IPS-18c (cell line): ENCODE results near the gene L3MBTL4.

Experiments used
- H3K4me3 ChIP-seq: 2 replicates; pipeline ENCODE4 v1.7.0; 2013; ENCODE audit warnings: low read depth, mild to moderate bottlenecking, low read length, moderate library complexity; ENCODE audit not compliant: insufficient read depth
- H3K9me3 ChIP-seq: one replicate; pipeline ENCODE4 v1.6.1; 2013; ENCODE audit warnings: mild to moderate bottlenecking, low read length, moderate library complexity; ENCODE audit not compliant: control insufficient read depth, insufficient read depth

The L3MBTL4 gene

GRCh38 chr18:6374935-6375529 is 39.7 kb downstream of the L3MBTL4 start:
- H3K9me3 ChIP-seq = no peaks in the 10 kb centered on the region

GRCh38 chr18:6374340-6374739 is 40.4 kb downstream of the L3MBTL4 start:
- Histone ChIP-seq H3K4me3 (no peak overlapping the region), H3K9me3 (no peaks in the 10 kb centered on the region)

More at GRCh38 chr18:6374935-6375529, 39.7 kb downstream of the L3MBTL4 start:
- H3K4me3 ChIP-seq = no peak overlapping the region

- Histone ChIP-seq H3K9me3 (no peaks in the 10 kb centered on the region), H3K4me3 (no peak overlapping the region)
These were observed 41.5 kb downstream of the L3MBTL4 start for GRCh38 chr18:6373187-6373586.

GRCh38 chr18:6370886-6371635 is 43.6 kb downstream of the L3MBTL4 start:
- no peak overlapping the region for H3K4me3 ChIP-seq
- H3K9me3 ChIP-seq = no peaks in the 10 kb centered on the region

GRCh38 chr18:6370410-6370809 is 44.3 kb downstream of the L3MBTL4 start:
- Histone ChIP-seq H3K4me3 (no peak overlapping the region), H3K9me3 (no peaks in the 10 kb centered on the region)

- H3K9me3 ChIP-seq = no peaks in the 10 kb centered on the region
- no peak overlapping the region for H3K4me3 ChIP-seq
These were observed 46.7 kb downstream of the L3MBTL4 start for GRCh38 chr18:6368017-6368416.

GRCh38 chr18:6367208-6367607 is 47.5 kb downstream of the L3MBTL4 start:
- Histone ChIP-seq H3K9me3 (no peaks in the 10 kb centered on the region), H3K4me3 (no peak overlapping the region)

- Histone ChIP-seq H3K9me3 (no peaks in the 10 kb centered on the region), H3K4me3 (no peak overlapping the region)
These were observed 47.9 kb downstream of the L3MBTL4 start for GRCh38 chr18:6366776-6367175.

- H3K9me3 ChIP-seq = no peaks in the 10 kb centered on the region
- no peak overlapping the region for H3K4me3 ChIP-seq
These were observed 49.3 kb downstream of the L3MBTL4 start for GRCh38 chr18:6365385-6365784.

GRCh38 chr18:6363216-6363615 is 51.5 kb downstream of the L3MBTL4 start:
- Histone ChIP-seq H3K4me3 (no peak overlapping the region), H3K9me3 (no peaks in the 10 kb centered on the region)

GRCh38 chr18:6362559-6363129 is 52.1 kb downstream of the L3MBTL4 start:
- no peaks in the 10 kb centered on the region for H3K9me3 ChIP-seq

GRCh38 chr18:6357668-6358067 is 57.0 kb downstream of the L3MBTL4 start:
- no peaks in the 10 kb centered on the region for H3K9me3 ChIP-seq
- no peak overlapping the region for H3K4me3 ChIP-seq

More at GRCh38 chr18:6362559-6363129, 52.1 kb downstream of the L3MBTL4 start:
- no peak overlapping the region for H3K4me3 ChIP-seq

- H3K9me3 ChIP-seq = no peaks in the 10 kb centered on the region
- no peak overlapping the region for H3K4me3 ChIP-seq
These were observed 58.7 kb downstream of the L3MBTL4 start for GRCh38 chr18:6355789-6356589.

GRCh38 chr18:6352275-6352674 is 62.4 kb downstream of the L3MBTL4 start:
- Histone ChIP-seq H3K9me3 (no peaks in the 10 kb centered on the region), H3K4me3 (no peak overlapping the region)

GRCh38 chr18:6342990-6343389 is 71.7 kb downstream of the L3MBTL4 start:
- Histone ChIP-seq H3K9me3 (no peaks in the 10 kb centered on the region), H3K4me3 (no peak overlapping the region)

GRCh38 chr18:6341709-6342108 is 73.0 kb downstream of the L3MBTL4 start:
- Histone ChIP-seq H3K4me3 (no peak overlapping the region), H3K9me3 (no peaks in the 10 kb centered on the region)

- no peak overlapping the region for H3K4me3 ChIP-seq
- no peaks in the 10 kb centered on the region for H3K9me3 ChIP-seq
These were observed 73.4 kb downstream of the L3MBTL4 start for GRCh38 chr18:6341303-6341702.

GRCh38 chr18:6340121-6340520 is 74.6 kb downstream of the L3MBTL4 start:
- H3K9me3 ChIP-seq = no peaks in the 10 kb centered on the region
- H3K4me3 ChIP-seq = no peak overlapping the region
